HG02852 (cell line): ENCODE results near the gene GADD45B.
A peak's percentile ranks its signal among the peaks of the same experiment; 100 is the strongest.
"Not testable (repeated sequence)": the region's sequence is repeated elsewhere in the genome, so short reads cannot be mapped to it uniquely, and the experiment has no call there.

ENCODE experiments used
- ATAC-seq: cut with Tn5 transposase; IDR thresholded peaks from one replicate; pipeline ENCODE4 v1.9.1; 2021; ENCODE audit warnings: mild to moderate bottlenecking, moderate library complexity; ENCODE audit not compliant: unreplicated experiment

GADD45B gene

DNA sequence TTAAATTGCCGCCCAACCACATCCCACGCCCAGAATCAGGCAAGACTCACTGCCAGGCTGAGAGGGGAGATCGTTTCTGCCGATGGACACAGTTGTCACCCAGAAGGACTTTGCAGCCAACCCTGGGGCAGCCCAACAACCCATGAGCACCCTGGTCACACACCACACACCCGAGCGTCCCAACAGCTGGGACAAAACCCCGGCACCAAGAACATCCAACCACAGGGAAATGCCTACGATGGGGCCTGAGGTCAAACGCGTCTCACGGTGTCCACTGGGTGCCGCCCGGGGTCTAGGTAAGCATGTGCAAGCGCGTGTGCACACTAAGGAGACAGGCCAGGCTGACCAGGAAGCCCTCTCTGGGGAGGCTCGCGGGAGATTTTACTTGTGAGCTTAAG, 32.1 kb upstream of the GADD45B start:
- ATAC-seq: no peak

DNA sequence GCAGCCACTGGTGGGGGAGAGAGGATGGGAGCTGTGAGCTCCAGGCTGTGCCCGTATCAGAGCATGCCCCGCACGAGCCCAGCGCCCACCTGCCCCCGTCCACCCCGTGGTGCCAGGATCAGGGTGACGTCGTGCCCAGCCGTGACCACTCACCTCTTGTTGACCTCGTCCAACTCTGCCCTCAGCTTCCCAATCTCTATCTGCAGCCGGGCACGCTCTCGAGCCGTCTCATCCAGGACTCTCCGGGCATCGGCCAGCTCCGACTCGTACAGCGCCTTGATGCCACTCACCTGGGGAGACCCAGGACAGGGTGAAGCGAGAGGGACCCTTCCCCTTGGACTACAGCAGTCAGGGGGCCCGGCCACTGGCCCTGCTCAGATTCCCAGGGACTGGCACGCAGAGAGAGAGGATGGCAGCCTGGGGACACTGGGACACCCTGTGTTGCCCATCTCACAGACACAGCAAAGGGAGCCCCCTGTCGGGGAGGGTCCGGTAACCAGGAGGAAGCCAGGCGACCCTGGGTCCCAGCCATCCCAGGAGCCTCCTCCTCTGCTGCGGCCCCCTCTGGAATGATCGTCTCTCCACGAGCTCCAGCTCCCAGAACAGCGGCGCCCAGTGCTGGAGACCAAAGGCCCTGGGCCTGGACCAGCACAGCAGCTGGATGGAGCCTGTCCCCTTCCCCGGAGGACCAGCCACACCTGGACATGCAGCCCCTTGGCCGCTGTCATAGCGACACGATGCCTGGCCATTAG, 31.5 kb upstream of the GADD45B start:
- ATAC-seq: no peak

GRCh38 chr19:2446381-2446780, 29.5 kb upstream of the GADD45B start:
- ATAC-seq: no peak

- no peak for ATAC-seq
These were observed 26.9 kb upstream of the GADD45B start for GRCh38 chr19:2449019-2449418.

- no peak for ATAC-seq
These were observed 24.8 kb upstream of the GADD45B start for GRCh38 chr19:2451138-2451537.

GRCh38 chr19:2451741-2452140, 24.2 kb upstream of the GADD45B start:
- no peak for ATAC-seq

DNA sequence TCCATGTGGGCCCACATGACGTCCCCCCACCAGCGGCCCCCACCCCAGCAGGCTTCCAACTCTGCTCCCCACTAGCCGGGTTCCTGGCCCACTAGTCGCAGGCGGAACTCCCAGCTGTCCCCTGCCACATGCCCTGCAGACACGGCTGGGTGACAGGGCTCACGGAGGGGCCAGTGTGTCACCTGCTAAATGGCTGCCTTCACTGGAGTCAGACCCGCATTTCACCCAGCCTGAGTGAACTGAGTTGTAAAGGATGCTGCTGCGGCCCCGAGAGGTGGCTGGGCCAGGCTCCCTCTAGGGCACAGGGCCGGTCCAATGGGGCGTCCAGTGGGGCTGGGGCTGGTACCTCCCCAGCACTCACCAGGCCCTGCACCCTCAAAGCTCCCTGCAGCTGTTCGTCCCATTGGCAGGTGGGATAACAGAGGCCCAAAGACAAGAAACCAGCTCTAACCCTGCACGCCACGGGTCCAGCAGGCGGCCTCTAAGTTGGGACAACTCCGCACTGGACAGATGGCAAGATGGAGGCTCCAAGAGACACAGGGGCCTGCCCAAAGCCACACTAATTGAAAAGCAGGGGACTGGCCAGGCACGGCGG, 22.4 kb upstream of the GADD45B start:
- ATAC-seq: no peak

DNA sequence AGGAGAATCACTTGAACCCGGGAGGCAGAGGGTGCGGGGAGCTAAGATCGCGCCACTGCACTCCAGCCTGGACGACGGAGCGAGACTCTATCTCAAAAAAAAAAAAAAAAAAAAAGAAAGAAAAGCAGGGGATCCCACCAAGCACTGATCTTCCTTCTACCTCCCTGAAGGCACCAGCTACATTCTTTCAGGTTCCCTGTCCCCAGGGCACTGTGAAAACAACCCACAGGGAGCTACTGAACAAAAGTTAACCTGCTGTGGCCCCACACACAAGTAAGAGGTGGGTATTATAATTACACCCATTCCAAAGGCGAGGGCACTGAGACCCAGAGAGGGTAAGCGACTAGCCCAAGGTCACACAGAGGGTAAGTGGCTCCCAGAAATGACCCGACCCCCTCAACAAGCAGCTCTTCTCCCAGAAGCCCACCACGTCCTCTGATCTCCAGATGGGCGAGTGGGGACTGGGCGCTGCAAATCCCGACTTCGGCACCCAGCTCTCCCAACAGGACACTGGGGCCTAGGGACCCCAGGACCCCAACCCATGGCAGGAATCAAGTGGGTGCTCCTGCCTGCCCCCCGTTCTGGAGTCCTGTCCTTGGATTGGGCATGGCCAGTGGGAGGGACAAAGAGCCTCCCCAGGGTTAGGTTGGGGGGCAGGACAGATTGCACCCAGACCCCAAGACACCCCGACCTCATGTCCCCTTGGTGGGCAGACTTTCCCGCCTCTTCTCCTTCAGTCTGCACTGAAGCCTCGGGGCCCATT, 21.5 kb upstream of the GADD45B start:
- no peak for ATAC-seq

DNA sequence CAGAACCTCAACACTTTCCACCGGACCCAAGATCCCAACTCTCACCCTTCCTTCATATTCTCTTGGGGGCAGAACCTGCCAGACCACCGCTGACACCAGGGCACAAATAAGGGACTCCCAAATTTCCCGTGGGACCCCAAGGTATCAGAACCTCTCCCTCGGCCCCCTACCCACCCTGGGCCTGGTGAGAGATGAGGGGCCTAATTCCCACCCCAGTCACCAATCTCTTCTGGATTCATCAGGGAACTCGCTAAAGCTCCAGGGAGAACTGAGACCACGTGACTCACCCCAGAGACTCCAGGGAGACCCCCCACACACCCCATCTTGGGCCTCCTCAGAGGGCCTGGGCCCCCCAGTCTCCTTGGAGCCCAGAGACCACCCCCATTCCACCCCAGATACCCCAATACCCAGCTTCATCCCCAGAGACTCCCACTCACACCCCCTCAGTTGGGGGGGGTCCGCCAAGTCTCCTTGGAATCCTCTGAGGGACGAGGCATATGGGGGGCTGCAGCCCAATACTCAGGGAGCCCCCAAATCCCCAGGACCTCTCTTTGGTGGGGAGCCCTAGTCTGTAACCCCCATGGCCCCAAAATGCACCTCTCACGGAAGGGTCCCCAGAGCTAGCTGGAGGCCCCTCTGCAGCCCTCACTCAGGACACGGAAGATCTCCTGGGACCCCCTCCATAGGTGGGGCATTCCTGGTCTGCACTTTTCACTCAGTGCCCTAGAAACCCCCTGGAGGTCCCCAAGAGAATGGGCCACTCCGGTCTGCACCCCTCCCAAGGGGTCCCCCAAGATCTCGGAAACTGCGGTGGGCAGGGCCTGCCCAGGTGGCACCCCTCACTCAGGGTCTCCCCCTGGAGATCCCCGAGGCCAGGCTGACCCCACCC, 20.7 kb upstream of the GADD45B start:
- ATAC-seq: no peak

- ATAC-seq: peak; percentile 31
These were observed 19.9 kb upstream of the GADD45B start for GRCh38 chr19:2455851-2456570.

DNA sequence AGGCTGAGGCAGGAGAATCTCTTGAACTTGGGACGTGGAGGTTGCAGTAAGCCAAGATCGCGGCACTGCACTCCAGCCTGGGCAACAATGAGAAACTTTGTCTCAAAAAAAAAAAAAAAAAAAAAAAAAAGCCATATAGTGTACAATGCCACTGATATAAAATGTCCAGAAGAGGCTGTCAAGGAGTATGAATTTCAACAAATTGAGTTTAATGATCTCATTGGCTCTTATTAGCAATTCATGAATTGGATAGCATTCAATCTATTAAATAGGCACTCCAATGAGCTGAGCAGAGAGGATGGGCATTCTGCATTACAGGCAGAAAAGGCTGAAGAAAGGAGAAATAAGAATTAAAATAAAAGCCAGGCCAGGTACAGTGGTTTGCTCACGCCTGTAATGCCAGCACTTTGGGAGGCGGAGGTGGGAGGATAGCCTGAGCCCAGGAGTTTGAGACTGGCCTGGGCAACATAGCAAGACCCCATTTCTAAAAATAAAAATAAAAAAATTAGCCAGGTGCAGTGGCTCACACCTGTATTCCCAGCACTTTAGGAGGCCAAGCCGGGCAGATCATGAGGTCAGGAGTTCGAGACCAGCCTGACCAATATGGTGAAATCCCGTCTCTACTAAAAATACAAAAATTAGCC, 18.4 kb upstream of the GADD45B start:
- ATAC-seq: no peak

DNA sequence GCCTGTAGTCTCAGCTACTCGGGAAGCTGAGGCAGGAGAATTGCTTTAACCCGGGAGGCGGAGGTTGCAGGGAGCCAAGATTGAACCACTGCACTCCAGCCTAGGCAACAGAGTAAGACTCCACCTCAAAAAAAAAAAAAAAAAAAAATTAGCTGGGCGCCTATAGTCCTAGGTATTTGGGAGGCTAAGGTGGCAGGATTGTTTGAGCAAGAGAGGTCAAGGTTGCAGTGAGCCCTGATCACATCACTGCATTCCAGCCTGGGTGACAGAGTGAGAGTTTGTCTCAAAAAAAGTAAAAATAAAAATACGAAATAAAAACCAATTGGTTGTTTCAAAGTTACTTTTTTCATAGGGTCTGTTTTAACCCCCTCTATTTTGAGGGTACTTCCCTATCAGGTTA, 17.9 kb upstream of the GADD45B start:
- no peak for ATAC-seq

- not testable (repeated sequence) for ATAC-seq
These were observed 17.2 kb upstream of the GADD45B start for GRCh38 chr19:2458776-2459175.

GRCh38 chr19:2460245-2460644, 15.7 kb upstream of the GADD45B start:
- ATAC-seq: no peak

GRCh38 chr19:2461751-2462634, 13.9 kb upstream of the GADD45B start:
- no peak for ATAC-seq

GRCh38 chr19:2462635-2463421, 13.1 kb upstream of the GADD45B start:
- ATAC-seq: no peak

DNA sequence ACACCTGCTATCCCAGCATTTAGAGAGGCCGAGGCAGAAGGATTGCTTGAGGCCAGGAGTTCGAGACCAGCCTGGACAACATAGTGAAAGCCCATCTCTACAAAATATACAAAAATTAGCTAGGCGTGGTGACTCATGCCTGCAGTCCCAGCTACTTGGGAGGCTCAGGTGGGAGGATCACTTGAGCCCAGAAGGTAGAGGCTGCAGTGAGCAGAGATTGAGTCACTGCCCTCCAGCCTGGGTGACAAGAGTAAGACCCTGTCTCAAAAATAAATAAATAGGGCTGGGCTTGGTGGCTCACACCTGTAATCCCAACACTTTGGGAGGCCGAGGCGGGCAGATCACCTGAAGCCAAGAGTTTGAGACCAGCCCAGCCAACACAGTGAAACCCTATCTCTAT, 12.2 kb upstream of the GADD45B start:
- not testable (repeated sequence) for ATAC-seq

DNA sequence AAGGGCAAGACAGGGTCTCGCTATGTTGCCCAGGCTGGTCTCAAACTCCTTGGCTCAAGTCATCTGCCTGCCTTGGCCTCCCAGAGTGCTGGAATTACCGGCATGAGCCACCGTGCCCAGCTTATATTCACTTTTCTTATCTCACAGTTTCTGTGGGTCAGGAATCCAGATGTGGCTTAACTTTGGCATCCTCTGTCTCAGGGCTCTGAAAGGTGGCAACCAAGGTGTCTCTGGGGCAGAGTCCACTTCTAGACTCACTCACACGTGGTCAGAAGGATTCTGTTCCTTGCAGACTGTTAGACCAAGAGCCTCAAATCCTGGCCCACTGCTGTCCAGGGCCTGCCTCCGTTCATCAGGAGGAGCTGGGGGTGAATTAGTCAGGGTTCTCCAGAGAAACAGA, 11.5 kb upstream of the GADD45B start:
- ATAC-seq: no peak
